Common myeloid progenitor, CD34-positive (primary cell): Measurements from ENCODE around the gene FAF2.

Experiments
- CTCF ChIA-PET: fragments of 350-600 bp; sonication (Branson Sonifier 250); formaldehyde crosslinking; loops from one replicate; lab custom pipeline; 2021; ENCODE audit warnings: antibody characterized with exemption; lab: Charles Lee
- POLR2A ChIA-PET: fragments of 350-600 bp; sonication (Branson Sonifier 250); formaldehyde crosslinking; loops from one replicate; lab custom pipeline; 2021; ENCODE audit warnings: antibody characterized with exemption; lab: Charles Lee
- DNase-seq, 3 donors: peaks; one replicate each; pipeline versions ENCODE4 v3.0.0 to v3.0.0-alpha.2; 2013
- H3K27ac ChIP-seq, 2 experiments: 1 replicate in 1 of 2; 2 replicates in 1 of 2; pipeline ENCODE4 v1.7.0; 2013; ENCODE audit warnings: inconsistent platforms in 2 of 2, low read length in 2 of 2, mild to moderate bottlenecking in 2 of 2, low read depth in 1 of 2, moderate library complexity in 1 of 2; ENCODE audit not compliant: severe bottlenecking in 2 of 2, insufficient read depth in 1 of 2, poor library complexity in 1 of 2
- H3K27me3 ChIP-seq, 5 experiments: replicated peaks in 2 of 5; 1 replicate in 3 of 5; 2 replicates in 2 of 5; pipeline versions ENCODE4 v1.6.1 to v1.7.0; 2013; ENCODE audit warnings: low read length in 4 of 5, mild to moderate bottlenecking in 2 of 5, moderate library complexity in 2 of 5, inconsistent platforms in 1 of 5; ENCODE audit not compliant: insufficient read depth in 5 of 5, control insufficient read depth in 4 of 5
- H3K36me3 ChIP-seq, 4 experiments: 1 replicate in 2 of 4; 2 replicates in 2 of 4; pipeline versions ENCODE4 v1.6.1 to v1.7.0; 2013; ENCODE audit warnings: low read length in 3 of 4, control low read depth in 1 of 4, mild to moderate bottlenecking in 1 of 4; ENCODE audit not compliant: control insufficient read depth in 4 of 4, insufficient read depth in 4 of 4
- H3K4me1 ChIP-seq, 4 experiments: 1 replicate in 3 of 4; 2 replicates in 1 of 4; pipeline versions ENCODE4 v1.6.1 to v1.7.1; 2013; ENCODE audit warnings: low read length in 3 of 4, mild to moderate bottlenecking in 3 of 4, control low read depth in 1 of 4, inconsistent platforms in 1 of 4, moderate library complexity in 1 of 4; ENCODE audit not compliant: control insufficient read depth in 4 of 4, insufficient read depth in 4 of 4; ENCODE audit errors: control extremely low read depth in 1 of 4
- H3K4me3 ChIP-seq, 7 experiments: 1 replicate in 4 of 7; 2 replicates in 3 of 7; pipeline versions ENCODE4 v1.5.1 to v1.7.0; 2013; ENCODE audit warnings: mild to moderate bottlenecking in 7 of 7, low read length in 6 of 7, moderate library complexity in 6 of 7, inconsistent platforms in 2 of 7, low read depth in 2 of 7, control low read depth in 1 of 7; ENCODE audit not compliant: insufficient read depth in 4 of 7, control insufficient read depth in 1 of 7; ENCODE audit errors: extremely low read depth in 1 of 7
- H3K9me3 ChIP-seq, 5 experiments: 1 replicate in 4 of 5; 2 replicates in 1 of 5; pipeline versions ENCODE4 v1.6.1 to v1.7.1; 2013; ENCODE audit warnings: low read length in 4 of 5, mild to moderate bottlenecking in 2 of 5, inconsistent platforms in 1 of 5, low read depth in 1 of 5, moderate library complexity in 1 of 5; ENCODE audit not compliant: control insufficient read depth in 4 of 5, insufficient read depth in 2 of 5; ENCODE audit errors: control extremely low read depth in 1 of 5
- WGBS: methylation state at CpG from one replicate; pipeline ENCODE4 v1.1.5; 2013; ENCODE audit not compliant: insufficient coverage; 5-methylcytosine and 5-hydroxymethylcytosine counted together

FAF2 gene

GRCh38 chr5:176469296-176469695 lies 21.1 kb downstream of the FAF2 start:
- ChIA-PET POLR2A (no interaction called here), CTCF (no interaction called here)
- DNase-seq = no peak
- no peak overlapping the region for H3K4me3 ChIP-seq
- no peaks in the 10 kb centered on the region for H3K27me3 ChIP-seq
- H3K36me3 ChIP-seq = peaks cover 8 to 17% (median 13%) of the 10 kb centered on the region in 4 experiments
- no CpG with 5 or more reads among the region's 1 CpG for WGBS
- no peak overlapping the region for H3K27ac ChIP-seq
- H3K9me3 ChIP-seq = peaks cover 0 to 6% (median 1%) of the 10 kb centered on the region in 5 experiments
- H3K4me1 ChIP-seq = peaks cover 0 to 12% (median 0%) of the 10 kb centered on the region in 4 experiments

GRCh38 chr5:176470539-176470938 lies 22.4 kb downstream of the FAF2 start:
- WGBS = 93% methylated on average over 3 of the region's 4 CpGs
- no peak for DNase-seq
- Histone ChIP-seq H3K4me3 (no peak overlapping the region), H3K4me1 (peaks cover 0 to 12% (median 0%) of the 10 kb centered on the region in 4 experiments), H3K27ac (no peak overlapping the region), H3K36me3 (peaks cover 8 to 20% (median 17%) of the 10 kb centered on the region in 4 experiments), H3K9me3 (peaks cover 0 to 7% (median 1%) of the 10 kb centered on the region in 5 experiments), H3K27me3 (no peaks in the 10 kb centered on the region)
- POLR2A ChIA-PET = no interaction called here
- CTCF ChIA-PET = interaction anchor here (0.8 kb wide), 1 partner anchor 54 kb away, joined by 3 read pairs; no protein-coding TSS in a partner anchor

GRCh38 chr5:176471098-176471497 lies 22.9 kb downstream of the FAF2 start:
- Histone ChIP-seq H3K4me3 (no peak overlapping the region), H3K27me3 (no peaks in the 10 kb centered on the region), H3K9me3 (peaks cover 0 to 7% (median 1%) of the 10 kb centered on the region in 5 experiments), H3K36me3 (peaks cover 10 to 20% (median 17%) of the 10 kb centered on the region in 4 experiments), H3K4me1 (peaks cover 0 to 10% (median 0%) of the 10 kb centered on the region in 4 experiments), H3K27ac (no peak overlapping the region)
- no CpG with 5 or more reads among the region's 2 CpGs for WGBS
- POLR2A ChIA-PET = no interaction called here
- CTCF ChIA-PET = interaction anchor here (0.8 kb wide), 1 partner anchor 54 kb away, joined by 3 read pairs; no protein-coding TSS in a partner anchor
- DNase-seq = no peak

- Histone ChIP-seq H3K36me3 (peaks cover 12 to 21% (median 17%) of the 10 kb centered on the region in 4 experiments), H3K9me3 (peaks cover 0 to 7% (median 1%) of the 10 kb centered on the region in 5 experiments), H3K4me3 (no peak overlapping the region), H3K4me1 (no peaks in the 10 kb centered on the region), H3K27me3 (no peaks in the 10 kb centered on the region), H3K27ac (no peak overlapping the region)
- ChIA-PET POLR2A (no interaction called here), CTCF (no interaction called here)
- DNase-seq = no peak
- 100% methylated on average over 1 of the region's 7 CpGs for WGBS
These were observed 25.3 kb downstream of the FAF2 start for GRCh38 chr5:176473335-176474006.

GRCh38 chr5:176474476-176474875 lies 26.3 kb downstream of the FAF2 start:
- Histone ChIP-seq H3K9me3 (peaks cover 0 to 7% (median 1%) of the 10 kb centered on the region in 5 experiments), H3K27ac (no peak overlapping the region), H3K27me3 (no peaks in the 10 kb centered on the region), H3K36me3 (peaks cover 10 to 21% (median 17%) of the 10 kb centered on the region in 4 experiments), H3K4me1 (no peaks in the 10 kb centered on the region), H3K4me3 (no peak overlapping the region)
- no CpG with 5 or more reads among the region's 1 CpG for WGBS
- DNase-seq = no peak
- POLR2A ChIA-PET = no interaction called here
- CTCF ChIA-PET = no interaction called here

- no peaks in the 10 kb centered on the region for H3K4me1 ChIP-seq
- WGBS = 100% methylated on average over 1 of the region's 4 CpGs
- DNase-seq = no peak
- H3K4me3 ChIP-seq = no peak overlapping the region
- CTCF ChIA-PET = interaction anchor here (1.0 kb wide), 1 partner anchor 62 kb away, joined by 3 read pairs; no protein-coding TSS in a partner anchor
- H3K36me3 ChIP-seq = peaks cover 14 to 49% (median 16%) of the 10 kb centered on the region in 4 experiments
- no peaks in the 10 kb centered on the region for H3K27me3 ChIP-seq
- H3K27ac ChIP-seq = no peak overlapping the region
- peaks cover 0 to 3% (median 0%) of the 10 kb centered on the region in 5 experiments for H3K9me3 ChIP-seq
- POLR2A ChIA-PET = no interaction called here
These were observed 33.5 kb downstream of the FAF2 start for GRCh38 chr5:176481711-176482110.

GRCh38 chr5:176485176-176485575 lies 37.0 kb downstream of the FAF2 start:
- no peak for DNase-seq
- CTCF ChIA-PET = no interaction called here

More at GRCh38 chr5:176485176-176485575, 37.0 kb downstream of the FAF2 start:
- POLR2A ChIA-PET = no interaction called here
- no peak overlapping the region for H3K4me3 ChIP-seq
- no peaks in the 10 kb centered on the region for H3K4me1 ChIP-seq
- WGBS = 89% methylated on average over 2 of the region's 2 CpGs
- peaks cover 0 to 3% (median 0%) of the 10 kb centered on the region in 5 experiments for H3K9me3 ChIP-seq
- H3K27ac ChIP-seq = no peak overlapping the region
- peaks cover 22 to 67% (median 30%) of the 10 kb centered on the region in 4 experiments for H3K36me3 ChIP-seq
- peaks cover 0 to 5% (median 0%) of the 10 kb centered on the region in 5 experiments for H3K27me3 ChIP-seq
